NCI-H524 treated with DMSO at 0.1 percent for 48 hours (cell line): ENCODE results near the gene ABCG1.

ENCODE experiments used
- DNase-seq: peaks from one replicate; lab custom pipeline; 2025; lab: John Stamatoyannopoulos, UW

Gene ABCG1

DNA sequence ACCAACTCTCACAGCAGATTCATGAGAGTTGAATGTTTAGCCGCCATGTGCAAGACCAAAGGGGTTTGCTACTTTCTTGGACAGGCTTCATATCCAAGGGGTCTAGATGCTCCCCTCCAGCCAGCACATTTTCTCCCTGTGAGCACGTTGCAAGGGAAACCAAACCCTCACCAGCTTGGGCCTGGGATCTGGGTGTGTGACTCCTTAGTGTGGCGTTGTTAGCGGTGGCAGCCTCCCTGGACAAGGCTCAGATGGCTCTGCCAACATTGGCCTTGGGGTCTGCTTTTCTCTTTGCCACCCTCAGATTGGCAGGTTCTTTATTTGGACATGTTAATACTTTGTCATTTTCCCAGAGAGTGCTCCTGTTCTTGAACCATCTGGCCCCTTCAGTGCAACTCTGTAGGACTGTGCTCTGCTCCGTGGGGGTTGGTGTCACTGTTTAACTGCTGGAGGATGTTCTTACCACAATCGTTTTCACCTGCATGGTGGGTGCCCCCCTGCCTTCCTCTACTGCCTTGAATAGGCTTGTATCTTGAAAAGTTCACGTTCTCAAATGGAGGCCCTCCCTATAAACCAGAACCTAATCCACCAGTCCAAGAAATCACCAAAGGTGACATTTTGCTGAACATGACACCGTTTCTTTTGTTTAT is 13.4 kb downstream of the ABCG1 start:
- no peak for DNase-seq

DNA sequence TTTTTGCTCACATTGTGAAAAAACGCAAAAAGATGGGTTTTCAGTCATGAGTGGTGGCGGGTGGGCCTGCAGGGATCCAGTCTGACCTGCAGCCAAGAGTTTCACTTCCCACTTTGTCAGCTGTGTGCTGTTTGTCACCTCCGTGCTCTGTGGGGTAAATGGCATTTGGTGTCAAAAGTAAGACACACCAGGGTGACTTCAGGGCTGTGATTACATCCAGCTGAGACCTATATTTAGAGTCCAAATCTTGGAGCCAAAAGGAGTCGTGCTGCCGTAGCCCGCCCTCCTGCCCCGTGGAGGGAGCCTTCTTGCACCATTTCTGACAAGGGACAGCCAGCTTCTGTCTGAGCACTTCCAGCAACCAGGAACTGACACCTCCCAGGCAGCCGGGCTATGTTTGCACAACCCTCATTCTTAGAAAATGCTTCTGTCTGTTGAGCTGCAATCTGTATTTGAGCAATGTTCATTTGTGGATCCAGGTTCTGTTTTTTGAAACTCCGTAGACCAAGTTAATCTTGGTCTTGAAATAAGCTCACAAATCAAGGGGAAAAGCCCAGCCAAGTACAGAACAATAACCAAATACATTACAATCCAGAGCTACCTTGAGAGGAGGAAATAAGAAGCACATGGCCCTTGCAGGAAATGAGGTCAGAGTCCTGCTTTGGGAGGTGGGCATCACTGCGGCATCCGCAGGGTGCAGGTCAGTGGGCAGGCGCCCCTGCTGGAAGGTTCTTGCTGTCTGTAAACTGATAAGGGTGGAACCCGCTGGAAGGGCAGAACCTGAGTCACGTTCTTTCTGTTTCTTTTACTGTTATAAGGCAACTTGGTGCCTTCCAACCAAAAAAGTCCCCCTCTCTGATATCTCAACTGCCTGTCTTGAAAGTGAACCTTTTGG is 14.4 kb downstream of the ABCG1 start:
- DNase-seq, result no peak

DNA sequence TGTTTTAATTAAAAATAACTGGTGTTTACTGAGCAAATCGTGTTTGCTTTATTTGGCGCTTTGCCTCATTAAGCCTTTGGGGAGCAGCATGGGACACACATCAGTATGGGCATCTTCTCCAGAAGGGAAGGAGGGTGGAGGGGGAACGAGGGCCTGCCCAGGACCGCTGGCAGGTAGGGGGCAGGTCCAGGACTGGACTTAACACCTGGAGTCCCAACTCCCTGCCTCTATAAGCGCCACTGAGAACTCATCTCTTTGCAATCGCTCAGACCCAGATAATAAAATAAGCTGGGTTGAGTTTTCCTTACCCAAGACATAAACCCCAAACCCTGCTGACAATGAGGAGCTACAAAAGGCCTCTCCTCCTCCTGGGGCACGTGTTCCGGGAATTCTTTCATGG is 15.1 kb downstream of the ABCG1 start:
- no peak for DNase-seq

DNA sequence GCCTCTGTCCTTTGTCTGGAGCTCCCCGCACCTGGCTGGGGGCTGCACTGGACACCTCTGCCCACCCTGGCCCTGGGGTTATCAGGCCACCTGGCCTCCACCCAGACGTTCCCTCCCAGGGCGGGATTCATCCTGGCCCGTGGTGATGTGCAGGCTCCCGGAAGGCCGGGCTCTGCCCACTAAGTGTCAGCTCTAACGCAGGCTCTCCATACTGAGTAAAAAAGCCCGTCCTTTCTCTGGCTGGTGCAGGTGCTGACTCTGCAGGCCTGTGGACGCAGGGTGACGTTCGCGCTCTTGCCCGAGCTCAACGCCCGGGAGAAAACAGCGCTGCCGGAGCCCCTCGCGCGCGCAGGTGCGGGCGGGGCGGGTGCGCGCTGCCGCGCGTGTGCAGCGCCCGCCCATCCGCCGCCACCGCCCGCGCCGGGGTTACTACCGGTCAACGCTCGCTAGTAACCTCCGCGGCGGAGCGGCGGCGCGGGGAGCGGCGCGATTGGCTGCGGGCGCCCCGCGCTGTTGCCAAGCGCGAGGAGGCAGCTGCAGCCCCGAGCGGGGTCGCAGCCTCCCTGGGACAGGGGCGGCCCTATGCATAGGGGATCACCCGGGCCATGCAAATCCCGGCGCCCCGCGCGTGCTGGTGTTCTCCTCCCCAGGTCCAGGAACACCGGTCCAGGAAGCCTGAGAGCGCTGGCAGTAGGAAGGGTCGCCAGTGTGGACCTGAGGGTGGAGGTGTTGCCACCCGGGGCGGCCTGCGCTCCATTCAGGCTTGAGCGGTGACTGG is 15.7 kb downstream of the ABCG1 start:
- DNase-seq, result no peak

DNA sequence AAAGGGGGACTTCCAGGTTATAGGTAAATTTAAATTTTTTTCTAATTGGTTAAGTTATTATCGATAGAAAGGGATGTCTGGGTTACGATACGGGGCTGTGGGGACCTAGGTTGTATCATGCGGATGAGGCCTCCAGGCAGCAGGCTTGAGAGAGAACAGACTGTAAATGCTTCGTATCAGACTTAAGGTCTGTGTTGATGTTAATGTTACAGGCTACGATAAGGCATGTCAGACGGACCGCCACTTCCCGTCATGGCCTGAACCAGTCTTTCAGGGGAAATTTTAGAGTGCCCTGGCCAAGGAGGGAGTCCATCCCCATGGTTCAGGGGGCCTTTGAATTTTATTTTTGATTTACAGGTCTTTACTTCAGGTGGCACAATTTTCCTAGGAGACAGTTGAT is 16.7 kb downstream of the ABCG1 start:
- no peak for DNase-seq

DNA sequence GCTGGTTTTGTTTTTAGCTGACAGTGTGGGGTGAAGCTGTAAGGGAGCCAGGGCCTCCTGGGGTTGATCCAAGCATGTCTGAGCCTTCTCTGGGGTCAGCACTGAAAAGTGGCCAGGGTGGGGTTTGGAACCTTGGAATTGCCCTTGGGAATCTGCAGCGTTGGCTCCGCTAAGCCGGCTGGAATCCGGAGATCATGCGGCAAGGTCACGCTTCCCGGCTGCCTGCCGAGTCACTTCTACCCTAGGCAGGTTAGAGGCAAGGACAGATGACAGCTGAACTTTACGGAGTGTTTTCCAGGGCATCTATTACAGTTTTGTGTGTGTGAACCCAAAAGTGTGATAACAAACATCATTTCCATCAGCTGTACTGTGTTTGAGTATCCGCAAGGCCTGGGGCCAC is 17.1 kb downstream of the ABCG1 start:
- DNase-seq, result no peak

DNA sequence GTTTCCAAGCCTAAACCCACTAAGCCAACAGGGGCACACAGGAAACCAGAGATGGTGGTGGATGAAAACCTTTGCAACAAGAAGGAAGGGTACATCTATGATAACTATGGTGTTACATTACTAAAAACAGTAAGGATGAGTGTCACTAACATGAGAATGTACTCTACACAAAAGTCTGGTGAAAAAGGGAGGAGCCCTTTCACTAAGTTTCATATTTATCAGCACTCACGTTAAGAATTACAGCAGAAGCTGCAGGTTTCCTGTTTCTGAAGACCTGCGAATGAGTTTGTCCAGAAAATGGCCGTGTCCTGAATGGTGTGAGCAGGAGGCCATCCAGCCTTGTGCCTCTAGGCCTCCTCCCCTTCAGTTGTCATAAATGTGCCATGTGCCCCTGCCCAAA is 17.8 kb downstream of the ABCG1 start:
- no peak for DNase-seq

DNA sequence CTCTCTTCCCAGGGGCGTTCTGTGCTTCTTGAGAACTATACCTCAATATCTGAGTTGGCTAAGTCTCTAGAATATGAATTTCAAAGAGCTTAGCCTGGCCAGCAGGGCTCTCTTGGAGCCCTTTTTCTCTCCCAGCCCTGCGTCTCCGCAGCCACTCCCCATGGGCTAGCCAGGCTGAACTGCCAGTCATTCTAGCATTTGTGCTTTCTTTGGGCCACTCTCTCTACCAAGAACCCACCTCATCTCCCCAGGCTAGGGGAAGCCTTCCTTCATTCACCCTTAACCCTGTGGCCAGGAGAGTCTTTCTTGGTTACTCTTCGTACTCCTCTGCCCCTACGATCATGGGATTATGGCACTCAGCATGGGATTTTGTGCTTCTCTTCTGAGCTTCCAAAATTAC is 18.2 kb downstream of the ABCG1 start:
- DNase-seq, result no peak

DNA sequence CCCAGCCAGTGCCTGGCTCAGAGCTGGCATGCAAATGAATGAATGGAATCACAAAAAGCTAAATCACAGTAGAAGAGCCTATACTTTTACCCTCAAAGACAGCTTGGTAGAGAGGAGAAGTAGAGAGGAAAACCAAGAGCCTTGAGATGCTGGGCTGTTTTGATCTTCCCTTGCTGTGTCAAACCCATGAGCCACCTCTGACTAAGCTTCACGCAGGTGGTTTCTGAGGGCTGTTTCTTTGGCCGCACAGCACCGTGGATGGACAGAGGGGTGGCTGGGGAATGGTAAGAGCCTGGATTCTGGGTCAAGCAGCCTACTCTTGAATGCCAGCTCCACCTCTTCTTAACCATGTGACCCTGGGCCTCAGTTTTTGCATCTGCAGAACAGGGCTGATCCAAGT is 18.6 kb downstream of the ABCG1 start:
- no peak for DNase-seq

DNA sequence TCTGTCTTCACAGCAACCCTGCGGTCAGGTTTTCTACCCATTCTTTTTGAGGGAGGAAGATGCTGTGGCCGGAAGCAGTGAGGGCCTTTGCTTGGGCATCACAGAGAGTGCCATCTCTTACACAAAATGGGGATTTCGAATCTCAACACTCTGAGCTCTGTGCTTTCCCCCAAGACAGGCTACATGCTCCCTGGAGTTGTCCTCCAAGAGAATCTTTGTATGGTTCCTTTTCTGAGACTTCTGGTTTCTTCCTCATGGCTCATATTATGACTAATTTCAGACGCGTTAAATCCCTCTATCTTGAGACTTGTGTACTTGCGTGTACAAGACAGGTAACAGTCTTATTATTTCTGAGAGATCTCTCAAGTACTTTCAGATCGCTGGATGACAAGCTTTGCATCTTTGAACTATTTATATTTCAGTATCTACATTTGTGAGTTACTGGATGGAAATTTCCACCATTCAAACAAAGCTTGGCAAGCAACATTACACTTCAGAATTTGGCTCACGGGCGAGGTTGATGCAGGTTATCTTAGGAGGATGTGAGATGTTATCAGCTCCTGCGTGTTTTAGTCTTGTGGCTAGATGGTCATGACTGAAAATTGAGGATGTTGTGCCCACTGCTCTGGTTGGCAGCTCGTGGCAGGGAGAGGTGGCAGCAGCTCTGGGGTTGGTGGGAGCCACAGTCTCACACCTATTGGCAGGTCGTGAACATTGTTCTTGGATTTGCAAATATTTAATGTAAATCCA is 19.4 kb downstream of the ABCG1 start:
- no peak for DNase-seq

DNA sequence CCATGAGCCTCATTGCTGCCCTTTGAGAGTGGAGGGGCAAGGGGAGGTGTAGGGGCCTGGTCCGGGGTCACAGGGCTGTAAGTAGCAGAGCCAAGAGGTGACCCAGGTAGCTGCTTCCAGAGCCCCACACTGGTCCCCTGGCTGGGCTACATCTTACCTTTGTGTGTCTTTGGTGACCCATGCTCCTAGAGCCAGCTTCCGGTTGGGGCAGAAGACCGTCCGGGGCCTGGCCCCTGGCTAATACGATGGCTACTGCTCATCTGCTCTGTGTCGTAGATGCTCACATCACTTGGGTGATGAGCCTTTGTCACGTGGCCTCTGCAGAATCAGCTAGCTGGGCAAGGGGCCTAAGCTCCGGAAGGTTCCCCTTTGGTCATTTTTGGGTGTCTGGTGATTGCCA is 20.6 kb downstream of the ABCG1 start:
- DNase-seq, result no peak

DNA sequence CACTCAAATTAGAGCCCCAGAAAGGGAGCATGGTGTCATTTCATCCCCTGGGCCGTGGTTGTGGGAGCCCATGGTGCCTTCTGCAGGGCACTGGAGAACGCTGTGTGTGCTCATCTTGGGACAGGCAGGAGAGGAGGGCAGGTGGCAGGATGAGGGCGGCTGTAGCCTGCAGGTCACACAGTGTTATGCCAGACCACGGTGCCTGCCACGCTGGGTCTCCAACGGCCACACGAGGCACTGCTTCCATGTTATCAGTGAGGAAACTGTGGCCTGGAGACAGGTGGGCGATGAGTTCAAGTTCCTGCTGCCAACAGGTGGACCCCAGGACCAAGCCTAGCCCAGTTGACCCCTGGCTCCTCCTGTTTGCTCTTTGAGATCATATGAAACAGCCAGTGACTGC is 21.0 kb downstream of the ABCG1 start:
- no peak for DNase-seq

DNA sequence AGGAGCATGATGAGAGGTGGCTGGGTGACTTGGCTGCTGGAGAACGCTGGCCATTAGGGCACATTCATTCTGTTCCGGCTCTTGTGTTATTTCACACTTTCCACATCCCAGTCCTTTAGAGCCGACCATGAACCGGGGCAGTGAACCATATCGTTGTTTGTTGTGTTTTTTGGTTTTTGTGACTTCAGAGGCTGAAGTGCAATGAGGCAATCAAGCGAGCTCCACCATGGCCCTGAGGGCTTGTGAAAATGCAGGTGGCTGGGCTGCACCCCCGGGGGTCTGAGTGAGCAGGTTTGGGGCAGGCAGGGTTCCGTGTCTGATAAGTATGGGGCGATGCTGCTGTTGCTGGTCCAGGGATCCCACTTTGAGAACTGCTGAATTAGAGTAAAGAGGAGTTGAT is 23.7 kb downstream of the ABCG1 start:
- no peak for DNase-seq

DNA sequence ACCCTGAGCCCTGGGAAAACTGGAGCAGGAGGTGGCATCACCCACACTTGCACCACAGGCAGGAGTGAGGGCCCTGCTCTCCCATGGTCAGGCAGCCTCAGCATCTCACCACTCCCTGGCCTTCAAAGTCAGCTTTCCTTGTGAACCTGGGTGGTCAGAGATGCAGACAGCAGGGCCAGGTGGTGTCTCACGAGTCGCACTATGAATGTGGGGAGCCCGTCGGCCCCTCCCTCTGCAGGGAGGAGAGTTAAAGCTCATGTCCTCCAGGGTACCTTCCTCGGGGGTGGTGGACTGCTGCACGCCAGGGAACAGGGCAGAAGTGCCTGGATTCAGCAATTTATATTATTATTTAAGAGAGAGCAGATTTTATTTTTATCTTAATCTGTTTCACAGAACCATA is 24.1 kb downstream of the ABCG1 start:
- no peak for DNase-seq

DNA sequence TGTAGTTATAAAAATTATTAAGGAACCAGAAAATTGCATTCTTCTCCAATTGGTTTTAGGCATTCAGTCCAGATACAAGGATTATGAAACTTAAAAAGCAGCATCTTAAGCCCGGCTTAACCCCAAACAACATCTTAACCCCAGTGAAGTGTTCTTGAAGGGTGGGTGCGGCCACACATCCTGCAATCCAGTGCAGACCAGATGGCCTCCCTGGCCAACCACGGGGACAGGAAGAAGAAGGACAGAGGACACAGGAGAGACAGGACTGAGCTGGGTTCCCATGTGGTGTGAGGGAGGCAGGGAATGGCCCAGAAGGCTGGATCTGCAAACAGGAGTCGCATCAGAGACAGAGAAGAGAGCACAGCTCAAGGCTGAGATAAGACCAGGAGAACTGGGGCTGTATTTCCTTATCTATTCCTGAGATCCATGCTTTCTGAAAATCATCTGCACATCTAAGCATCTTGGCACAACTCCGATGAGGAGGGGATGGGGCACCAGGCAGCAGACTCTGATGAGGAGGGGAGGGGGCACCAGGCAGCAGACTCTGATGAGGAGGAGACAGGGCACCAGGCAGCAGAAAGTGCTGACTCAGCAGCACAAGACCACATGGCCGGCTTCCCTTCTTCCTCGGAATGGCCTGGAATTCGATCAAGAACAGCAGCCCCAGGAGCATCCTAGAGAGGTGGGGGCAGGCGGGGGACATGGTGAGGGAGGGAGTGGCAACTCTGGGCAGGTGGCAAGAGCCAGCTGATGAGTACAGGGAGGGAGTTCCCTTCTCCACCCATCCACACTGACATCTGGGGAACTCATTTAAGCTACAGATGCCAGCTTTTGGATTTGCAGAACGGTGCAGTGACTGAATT is 26.6 kb downstream of the ABCG1 start:
- DNase-seq, result peak; percentile 88

DNA sequence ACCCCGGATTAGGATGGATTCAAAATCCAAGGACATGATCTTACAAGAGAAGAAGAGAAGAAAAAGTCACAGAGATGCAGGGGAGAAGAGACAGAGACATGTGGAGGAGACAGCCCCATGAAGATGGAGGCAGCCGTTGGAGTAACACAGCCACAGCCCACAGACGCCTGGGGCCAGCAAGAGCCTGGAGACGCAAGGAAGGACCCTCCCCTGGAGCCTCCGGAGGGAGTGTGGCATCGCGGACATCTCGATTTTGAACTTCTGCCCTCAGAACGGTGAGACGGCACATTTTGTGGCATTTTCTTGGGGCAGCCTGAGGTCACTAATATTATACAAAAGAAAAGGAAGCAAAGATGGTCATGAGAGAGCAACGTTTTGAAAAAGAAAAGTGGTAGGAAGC is 28.8 kb downstream of the ABCG1 start:
- DNase-seq, result no peak

DNA sequence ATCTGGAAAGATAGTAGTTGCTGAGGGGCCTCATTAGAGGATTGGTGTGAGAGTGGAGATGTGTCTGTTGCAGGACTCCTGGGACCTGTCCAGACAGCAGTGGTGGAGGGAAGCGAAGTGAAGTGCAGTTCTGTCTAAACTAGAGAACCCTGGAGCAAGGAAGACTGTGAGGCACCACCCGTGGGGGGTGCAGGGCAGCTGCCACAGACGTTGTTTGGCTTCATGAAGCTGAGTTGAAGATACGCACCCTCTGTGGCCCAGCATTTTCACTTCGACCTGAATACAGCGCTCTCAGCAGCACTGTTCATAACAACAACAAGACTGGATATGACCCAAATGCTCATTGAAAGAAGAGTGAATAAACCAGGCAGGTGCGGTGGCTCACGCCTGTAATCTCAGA is 29.3 kb downstream of the ABCG1 start:
- no peak for DNase-seq

DNA sequence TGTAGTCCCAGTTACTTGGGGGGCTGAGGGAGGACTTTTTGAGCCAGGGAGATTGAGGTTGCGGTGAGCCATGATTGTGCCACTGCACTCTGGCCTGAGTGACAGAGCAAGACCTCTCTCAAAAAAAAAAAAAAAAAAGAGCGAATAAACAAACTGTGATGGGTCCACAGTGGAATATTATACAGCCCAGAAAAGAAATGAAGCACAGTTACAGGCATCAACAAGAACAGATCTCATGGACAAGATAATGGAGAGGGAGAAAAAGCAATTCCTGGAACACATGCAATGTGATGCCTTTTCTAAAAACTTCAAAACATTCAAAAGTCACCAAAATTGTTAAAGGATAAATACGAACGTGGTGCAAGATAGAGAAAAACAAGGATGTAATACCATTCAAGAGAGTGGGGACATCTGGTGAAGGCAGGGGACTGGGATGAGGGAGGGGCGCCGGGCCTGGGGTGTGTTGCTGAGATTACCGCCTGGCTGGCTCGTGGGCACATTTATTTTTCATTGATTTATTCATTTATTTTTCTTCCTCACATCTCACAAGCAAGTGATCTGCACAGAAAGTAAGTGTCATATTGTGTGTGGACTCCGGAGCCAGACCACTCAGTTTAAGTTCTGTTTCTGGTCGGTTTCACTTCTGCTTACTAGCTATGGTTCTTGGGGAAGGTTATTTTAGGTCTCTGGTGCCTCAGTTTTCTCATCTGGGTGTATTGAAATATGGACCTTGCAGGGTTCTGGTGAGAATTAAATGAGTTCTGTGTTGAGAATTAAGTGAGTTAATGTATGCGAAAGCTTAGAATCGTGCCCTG is 30.1 kb downstream of the ABCG1 start:
- DNase-seq, result no peak

DNA sequence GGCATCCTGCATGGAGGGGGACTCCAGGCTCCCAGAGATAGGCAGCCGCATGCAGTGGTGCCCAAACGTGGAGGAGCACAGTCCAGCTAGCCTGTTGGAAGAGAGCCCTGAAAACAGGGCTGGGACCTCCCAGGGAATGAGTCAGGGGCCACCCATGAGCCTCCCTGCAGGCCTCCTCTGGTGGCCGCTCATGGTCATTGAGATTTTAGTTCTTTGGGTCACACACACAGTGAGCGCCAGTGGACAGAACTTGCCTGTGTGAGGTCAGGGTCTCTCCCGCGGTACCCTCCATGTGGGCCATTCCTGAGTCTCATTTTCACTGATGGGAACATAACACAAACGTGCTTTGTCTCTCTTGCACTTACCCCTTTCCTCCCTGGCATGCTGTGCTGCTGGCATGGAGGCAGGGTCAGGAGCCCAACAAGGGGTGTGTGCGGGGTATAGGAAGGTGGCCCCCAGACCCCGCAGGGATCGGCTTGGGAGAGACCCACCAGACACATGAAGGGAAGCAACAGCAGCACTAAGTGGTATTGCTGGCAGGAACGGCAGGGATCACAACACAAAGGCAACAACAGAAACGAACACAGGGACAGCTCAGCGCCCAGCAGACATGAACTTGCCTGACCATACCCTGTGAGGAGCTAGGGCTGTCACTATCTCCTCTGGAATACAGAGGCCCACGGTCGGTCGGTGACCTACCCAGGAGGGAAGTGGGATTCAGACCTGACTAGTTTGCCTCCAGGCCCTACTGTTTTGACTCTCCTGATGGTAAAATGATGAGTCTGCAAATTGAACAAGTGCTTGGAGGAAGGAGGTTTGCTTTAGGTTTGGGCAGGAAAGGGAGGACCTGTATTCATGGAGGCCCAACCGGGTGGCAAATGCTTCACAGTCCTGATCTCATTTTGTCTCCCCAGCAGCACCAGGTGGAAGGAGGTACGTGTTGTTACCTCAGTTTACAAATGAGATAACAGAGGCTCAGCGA is 31.8 kb downstream of the ABCG1 start:
- no peak for DNase-seq
